ENCODE results near the gene GNAS-AS1. TPM values are rescaled to one million over a fixed set of nuclear protein-coding genes. Genes with fewer than 3 reads are reported as not detected.

The GNAS-AS1 gene
- total RNA-seq, 1 donor from 2014 or later = 0.97 TPM

- DNase-seq (no peak), ATAC-seq (no peak)
- H3K4me3 ChIP-seq = no peak overlapping the region
- H3K27me3 ChIP-seq (ENCODE audit: low read depth) = peaks cover 5% of the 10 kb centered on the region
- no peaks in the 10 kb centered on the region for H3K4me1 ChIP-seq
- no peaks in the 10 kb centered on the region for H3K36me3 ChIP-seq
- TF ChIP-seq CTCF (IDR thresholded peaks at IDR 0.05) = no peak
- no peaks in the 10 kb centered on the region for H3K9me3 ChIP-seq
- intact Hi-C loops (cut with DNase I) = no loop called here
- no peak overlapping the region for H3K27ac ChIP-seq
These were observed 37.3 kb downstream of the GNAS-AS1 start for GRCh38 chr20:58813369-58813768.

DNA sequence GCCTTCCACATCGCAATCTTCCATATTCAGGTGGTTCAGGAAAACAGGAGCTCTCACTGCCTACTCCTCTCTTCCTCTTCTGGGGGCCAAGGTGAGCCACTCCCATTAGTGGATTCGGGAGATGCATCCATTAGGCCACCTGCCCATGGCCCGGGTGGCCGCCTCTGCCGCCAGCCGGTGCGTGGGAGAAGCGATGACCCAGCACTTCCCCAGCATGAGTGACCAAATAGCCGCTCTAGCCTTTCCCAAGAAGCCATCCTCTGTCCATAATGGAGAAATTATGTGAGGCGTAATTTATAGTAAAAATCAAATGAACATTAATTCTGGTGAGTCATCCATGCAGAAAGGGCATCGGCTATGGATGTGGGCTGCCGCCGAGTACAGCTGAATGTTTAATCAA, 39.4 kb downstream of the GNAS-AS1 start:
- ATAC-seq (no peak), DNase-seq (no peak)
- Histone ChIP-seq H3K27ac (no peak overlapping the region), H3K4me3 (no peak overlapping the region), H3K9me3 (no peaks in the 10 kb centered on the region), H3K4me1 (no peaks in the 10 kb centered on the region), H3K27me3 (ENCODE audit: low read depth) (peaks cover 7% of the 10 kb centered on the region), H3K36me3 (no peaks in the 10 kb centered on the region)
- intact Hi-C loops (cut with DNase I) = no loop called here
- TF ChIP-seq CTCF (IDR thresholded peaks at IDR 0.05) = no peak

DNA sequence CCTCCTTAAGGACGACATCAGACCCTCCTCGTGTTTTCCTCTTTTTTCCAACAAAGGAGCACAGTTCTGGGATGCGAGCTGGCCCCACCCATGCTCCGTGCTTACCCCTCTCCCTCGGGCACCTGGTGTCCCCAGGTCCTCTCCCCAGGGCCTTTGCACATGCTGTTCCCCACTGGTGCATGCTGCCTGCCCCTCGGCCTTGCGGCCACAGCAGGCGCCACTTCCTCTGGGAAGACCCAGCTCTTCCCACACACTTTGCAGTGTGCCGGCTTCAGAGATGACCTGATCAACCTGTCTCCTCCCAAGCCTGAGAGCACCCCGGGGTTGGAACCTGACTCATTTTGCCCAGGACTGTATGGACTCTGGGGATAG, 39.8 kb downstream of the GNAS-AS1 start:
- intact Hi-C loops (cut with DNase I) = no loop called here
- Histone ChIP-seq H3K27ac (no peak overlapping the region), H3K36me3 (no peaks in the 10 kb centered on the region), H3K4me1 (no peaks in the 10 kb centered on the region), H3K4me3 (no peak overlapping the region), H3K27me3 (ENCODE audit: low read depth) (peaks cover 10% of the 10 kb centered on the region), H3K9me3 (no peaks in the 10 kb centered on the region)
- DNase-seq = no peak
- ATAC-seq = no peak
- no peak for TF ChIP-seq CTCF (IDR thresholded peaks at IDR 0.05)

GRCh38 chr20:58810116-58810878, 40.4 kb downstream of the GNAS-AS1 start:
- no peak overlapping the region for H3K27ac ChIP-seq
- no peak for ATAC-seq

DNA sequence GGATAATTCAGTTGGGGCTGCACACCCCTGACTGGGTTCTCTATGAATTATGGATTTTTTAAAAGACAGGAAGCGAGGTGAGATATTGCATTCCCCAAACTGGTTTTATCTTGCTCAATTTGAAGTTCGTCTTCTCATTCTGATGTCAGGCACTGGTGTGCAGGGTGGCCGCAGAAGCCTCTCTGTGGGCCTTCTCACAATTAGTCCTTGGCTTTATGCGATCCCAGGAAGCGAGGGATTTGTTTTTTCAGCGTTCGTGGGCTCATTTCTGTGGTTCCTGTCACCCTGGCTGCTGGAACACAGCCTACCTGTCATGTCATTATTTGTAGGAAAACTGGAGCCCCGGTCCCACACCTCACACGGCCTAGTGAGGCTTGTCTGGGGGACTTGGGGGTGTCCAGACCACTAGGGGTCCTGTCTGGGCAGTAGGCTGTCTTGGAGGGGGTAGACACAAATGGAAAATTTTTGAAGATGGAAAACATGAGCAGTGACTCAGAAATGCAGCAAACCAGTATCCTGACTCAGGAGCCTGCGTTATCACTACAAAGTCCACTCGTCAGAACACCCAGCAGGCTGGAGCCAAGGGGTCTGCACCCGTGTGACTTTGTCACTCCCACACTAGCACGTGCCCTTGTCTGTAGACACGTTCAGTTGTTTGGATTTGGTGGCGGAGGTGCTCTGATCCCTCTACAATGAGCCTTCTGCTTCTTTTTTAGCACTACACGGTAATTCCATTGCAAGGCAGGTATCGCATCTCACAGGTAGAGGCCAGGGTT, 42.2 kb downstream of the GNAS-AS1 start:
- H3K36me3 ChIP-seq = no peaks in the 10 kb centered on the region
- peaks cover 31% of the 10 kb centered on the region for H3K27me3 ChIP-seq (ENCODE audit: low read depth)
- no peak overlapping the region for H3K27ac ChIP-seq
- intact Hi-C loops (cut with DNase I) = no loop called here
- no peak for TF ChIP-seq CTCF (IDR thresholded peaks at IDR 0.05)
- no peaks in the 10 kb centered on the region for H3K4me1 ChIP-seq
- DNase-seq = no peak
- no peaks in the 10 kb centered on the region for H3K9me3 ChIP-seq
- H3K4me3 ChIP-seq = no peak overlapping the region
- ATAC-seq = no peak

More at GRCh38 chr20:58810116-58810878, 40.4 kb downstream of the GNAS-AS1 start:
- Histone ChIP-seq H3K4me1 (no peaks in the 10 kb centered on the region), H3K36me3 (no peaks in the 10 kb centered on the region), H3K4me3 (no peak overlapping the region), H3K27me3 (ENCODE audit: low read depth) (peaks cover 15% of the 10 kb centered on the region), H3K9me3 (no peaks in the 10 kb centered on the region)
- no peak for TF ChIP-seq CTCF (IDR thresholded peaks at IDR 0.05)
- DNase-seq = no peak
- intact Hi-C loops (cut with DNase I) = no loop called here
